GM12874 (cell line): ENCODE results near the gene MECP2.

Experiments used
- CTCF ChIP-seq: IDR thresholded peaks from 2 replicates; pipeline ENCODE4 v1.5.1; 2011; ENCODE audit warnings: low read depth, mild to moderate bottlenecking, control low read depth, low read length, moderate library complexity; ENCODE audit not compliant: insufficient read depth

The MECP2 gene

GRCh38 chrX:154049209-154050112, 48.1 kb downstream of the MECP2 start:
- TF ChIP-seq CTCF: no peak

GRCh38 chrX:154048398-154048797, 49.1 kb downstream of the MECP2 start:
- TF ChIP-seq CTCF: no peak

- TF ChIP-seq CTCF: no peak
Observed at GRCh38 chrX:154046940-154047610, 50.4 kb downstream of the MECP2 start.

- TF ChIP-seq CTCF: no peak
Observed at GRCh38 chrX:154046031-154046781, 51.3 kb downstream of the MECP2 start.

- no peak for TF ChIP-seq CTCF
Observed at GRCh38 chrX:154044091-154044490, 53.4 kb downstream of the MECP2 start.

- no peak for TF ChIP-seq CTCF
Observed at GRCh38 chrX:154043003-154043763, 54.3 kb downstream of the MECP2 start.
